Vagina (tissue), 2 donors: ENCODE results near the gene NR1H2.

Source experiments
- POLR2A ChIP-seq, 2 donors: fragments of 450-650 bp; IDR thresholded peaks; one replicate each; pipeline ENCODE4 v1.6.1; 2017; ENCODE audit warnings: antibody characterized with exemption in 2 of 2, mild to moderate bottlenecking in 2 of 2, moderate library complexity in 2 of 2
- TF ChIP-seq, protein P1 (sequence below), 3 experiments: fragments of 450-650 bp in 2 of 3; fragments of 200-600 bp in 1 of 3; sonication (generic) in 1 of 3; IDR thresholded peaks; one replicate each; pipeline ENCODE4 v1.5.1; 2017 to 2019; ENCODE audit warnings: antibody characterized with exemption in 3 of 3, mild to moderate bottlenecking in 2 of 3, moderate library complexity in 2 of 3

DNA sequence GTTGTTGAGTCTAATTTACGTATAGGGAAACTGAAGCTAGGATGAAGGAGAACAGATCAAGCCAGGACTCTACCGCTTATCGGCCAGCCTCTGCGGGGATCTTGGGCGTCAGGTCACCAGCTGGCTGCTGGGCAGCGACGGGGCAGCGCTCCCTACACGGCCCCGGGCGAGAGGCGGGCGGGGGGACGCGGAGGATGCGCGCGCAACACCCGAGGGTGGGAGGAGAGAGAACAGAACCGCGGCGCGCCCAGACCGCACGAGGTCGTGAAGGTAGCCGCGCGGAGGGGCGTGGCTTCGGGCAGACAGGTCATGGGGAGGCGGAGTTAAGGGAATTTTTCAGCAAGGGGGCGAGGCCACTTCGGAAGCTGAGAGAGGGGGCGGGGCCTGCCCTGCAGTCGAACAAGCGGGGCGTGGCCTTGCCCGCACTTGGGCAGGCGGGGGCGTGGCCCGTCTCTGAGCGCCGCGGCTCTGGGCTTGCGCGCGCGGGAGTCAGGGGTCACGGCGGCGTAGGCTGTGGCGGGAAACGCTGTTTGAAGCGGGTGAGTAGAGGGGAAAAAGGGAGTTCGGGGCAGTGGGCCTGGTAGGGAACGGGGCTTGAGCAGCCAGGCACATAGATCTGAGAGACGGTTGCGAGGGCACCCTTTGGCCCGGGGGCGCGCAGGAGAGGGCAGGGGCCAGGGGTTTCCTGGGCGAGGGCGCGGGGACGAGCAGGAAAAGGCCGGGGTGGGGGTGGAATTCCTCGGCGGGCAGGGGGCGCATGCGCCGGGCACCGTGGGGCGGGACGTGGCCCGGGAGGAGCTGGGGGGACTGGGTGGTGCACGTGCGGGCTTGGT lies 7.8 kb downstream of the NR1H2 start, which contains the start of gene POLD1:
- TF ChIP-seq, protein P1, sequence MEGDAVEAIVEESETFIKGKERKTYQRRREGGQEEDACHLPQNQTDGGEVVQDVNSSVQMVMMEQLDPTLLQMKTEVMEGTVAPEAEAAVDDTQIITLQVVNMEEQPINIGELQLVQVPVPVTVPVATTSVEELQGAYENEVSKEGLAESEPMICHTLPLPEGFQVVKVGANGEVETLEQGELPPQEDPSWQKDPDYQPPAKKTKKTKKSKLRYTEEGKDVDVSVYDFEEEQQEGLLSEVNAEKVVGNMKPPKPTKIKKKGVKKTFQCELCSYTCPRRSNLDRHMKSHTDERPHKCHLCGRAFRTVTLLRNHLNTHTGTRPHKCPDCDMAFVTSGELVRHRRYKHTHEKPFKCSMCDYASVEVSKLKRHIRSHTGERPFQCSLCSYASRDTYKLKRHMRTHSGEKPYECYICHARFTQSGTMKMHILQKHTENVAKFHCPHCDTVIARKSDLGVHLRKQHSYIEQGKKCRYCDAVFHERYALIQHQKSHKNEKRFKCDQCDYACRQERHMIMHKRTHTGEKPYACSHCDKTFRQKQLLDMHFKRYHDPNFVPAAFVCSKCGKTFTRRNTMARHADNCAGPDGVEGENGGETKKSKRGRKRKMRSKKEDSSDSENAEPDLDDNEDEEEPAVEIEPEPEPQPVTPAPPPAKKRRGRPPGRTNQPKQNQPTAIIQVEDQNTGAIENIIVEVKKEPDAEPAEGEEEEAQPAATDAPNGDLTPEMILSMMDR (IDR thresholded peaks at IDR 0.05), result no peak
- no peak for TF ChIP-seq POLR2A (IDR thresholded peaks at IDR 0.05)
